Breast epithelium (tissue), 3 donors: ENCODE results near the gene RGS1.

ENCODE experiments used
- POLR2A ChIP-seq: fragments of 450-650 bp; IDR thresholded peaks from one replicate; pipeline ENCODE4 v1.6.1; 2016; ENCODE audit warnings: antibody characterized with exemption, mild to moderate bottlenecking, moderate library complexity
- TF ChIP-seq, protein P1 (sequence below), 3 donors: fragments of 450-650 bp; IDR thresholded peaks; one replicate each; pipeline ENCODE4 v1.5.1; 2016 to 2017; ENCODE audit warnings: antibody characterized with exemption in 3 of 3, mild to moderate bottlenecking in 3 of 3, moderate library complexity in 3 of 3

DNA sequence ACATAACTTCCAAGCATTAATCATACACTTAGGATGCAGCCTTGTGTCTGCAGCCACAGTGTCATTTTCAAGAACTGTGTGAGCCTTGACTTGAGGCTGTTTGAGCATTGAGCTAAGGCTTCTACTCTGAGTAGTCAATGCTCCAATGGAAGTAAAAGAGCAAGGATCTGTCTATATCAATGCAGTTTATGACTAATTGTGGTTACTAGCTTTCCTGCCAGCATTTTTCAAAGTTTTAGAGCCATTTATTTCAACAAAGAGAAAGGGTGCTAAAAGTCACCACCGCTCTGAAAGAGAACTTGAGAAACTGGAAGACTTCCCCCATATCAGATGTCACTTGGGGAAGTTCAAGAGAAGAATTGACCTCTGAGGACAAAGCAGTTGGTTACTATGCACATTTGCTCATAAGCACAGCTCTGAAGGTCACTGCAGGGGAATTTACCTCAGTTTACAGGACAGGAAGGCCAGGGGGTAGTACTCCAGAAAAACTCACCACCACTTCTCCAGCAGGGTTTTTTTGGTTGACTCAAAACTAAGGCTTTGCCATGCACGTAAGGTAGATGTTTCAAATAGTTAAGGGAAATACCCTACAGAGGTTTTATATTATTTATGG lies 24.5 kb upstream of the RGS1 start:
- TF ChIP-seq POLR2A = no peak
- TF ChIP-seq, protein P1, sequence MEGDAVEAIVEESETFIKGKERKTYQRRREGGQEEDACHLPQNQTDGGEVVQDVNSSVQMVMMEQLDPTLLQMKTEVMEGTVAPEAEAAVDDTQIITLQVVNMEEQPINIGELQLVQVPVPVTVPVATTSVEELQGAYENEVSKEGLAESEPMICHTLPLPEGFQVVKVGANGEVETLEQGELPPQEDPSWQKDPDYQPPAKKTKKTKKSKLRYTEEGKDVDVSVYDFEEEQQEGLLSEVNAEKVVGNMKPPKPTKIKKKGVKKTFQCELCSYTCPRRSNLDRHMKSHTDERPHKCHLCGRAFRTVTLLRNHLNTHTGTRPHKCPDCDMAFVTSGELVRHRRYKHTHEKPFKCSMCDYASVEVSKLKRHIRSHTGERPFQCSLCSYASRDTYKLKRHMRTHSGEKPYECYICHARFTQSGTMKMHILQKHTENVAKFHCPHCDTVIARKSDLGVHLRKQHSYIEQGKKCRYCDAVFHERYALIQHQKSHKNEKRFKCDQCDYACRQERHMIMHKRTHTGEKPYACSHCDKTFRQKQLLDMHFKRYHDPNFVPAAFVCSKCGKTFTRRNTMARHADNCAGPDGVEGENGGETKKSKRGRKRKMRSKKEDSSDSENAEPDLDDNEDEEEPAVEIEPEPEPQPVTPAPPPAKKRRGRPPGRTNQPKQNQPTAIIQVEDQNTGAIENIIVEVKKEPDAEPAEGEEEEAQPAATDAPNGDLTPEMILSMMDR (IDR thresholded peaks at IDR 0.05) = no peak
